ENCODE measurements around the gene GMEB2. TPM values are rescaled to one million over a fixed set of nuclear protein-coding genes. Genes with fewer than 3 reads are reported as not detected.
"Not testable (repeated sequence)": the region's sequence is repeated elsewhere in the genome, so short reads cannot be mapped to it uniquely, and the experiment has no call there.

Gene GMEB2
- total RNA-seq, 2 donors from 2014 or later: 11.5 to 12.3 TPM

DNA sequence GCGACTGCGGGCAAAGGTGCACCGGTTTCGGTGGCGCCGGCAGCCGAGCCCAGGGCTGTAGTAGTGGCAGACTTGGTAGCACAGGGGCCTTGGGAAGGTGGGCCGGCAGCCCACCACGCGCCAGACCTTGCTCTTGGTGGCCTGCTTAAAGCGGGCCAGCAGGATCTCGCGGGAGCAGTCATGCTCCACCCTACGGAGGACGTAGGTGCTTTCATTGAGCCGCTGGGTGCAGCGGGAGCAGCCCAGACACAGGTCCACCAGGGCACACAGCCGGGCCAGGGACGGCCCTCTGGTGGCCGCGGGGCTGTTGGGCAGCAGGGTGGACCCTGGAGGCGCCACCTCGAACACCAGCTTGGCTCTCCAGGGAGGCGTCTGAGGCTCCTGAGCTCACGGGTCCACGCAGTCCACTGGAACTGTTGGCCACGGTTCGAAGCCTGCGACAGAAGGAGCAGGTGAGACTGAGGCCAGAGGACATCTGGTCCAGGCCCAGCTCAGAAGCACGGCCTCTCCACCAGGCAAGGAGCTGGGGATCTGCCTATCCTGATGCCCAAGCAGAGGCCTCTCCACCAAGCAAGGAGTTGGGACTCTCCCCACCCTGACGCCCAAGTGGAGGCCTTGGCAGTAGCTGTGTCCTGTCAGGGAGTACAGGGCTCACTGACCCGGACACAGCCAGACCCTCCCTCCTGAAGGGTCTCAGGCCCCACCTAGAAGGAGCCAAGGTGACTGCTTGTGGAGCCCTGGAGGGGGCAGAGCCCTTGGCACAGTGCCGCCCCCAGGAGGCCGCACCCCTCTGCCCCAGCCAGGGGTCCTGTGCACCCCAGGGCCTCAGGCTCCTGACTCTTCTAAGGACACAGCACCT lies 53.9 kb downstream of the GMEB2 start:
- Mint-ChIP-seq H3K27ac (no peak overlapping the region), H3K36me3 (ENCODE audit: low read depth) (no peaks in the 10 kb centered on the region), H3K4me3 (peak overlapping the region; percentile 65), H3K27me3 (ENCODE audit: insufficient read depth) (no peaks in the 10 kb centered on the region), H3K4me1 (no peaks in the 10 kb centered on the region), H3K9me3 (no peaks in the 10 kb centered on the region)
- 91 to 94% methylated on average over 19 to 34 of the region's 34 CpGs for WGBS, 2 experiments (ENCODE audit: insufficient coverage in 1 of 2, insufficient read length in 1 of 2)
- no peaks in the 10 kb centered on the region for H3K27me3 ChIP-seq (ENCODE audit: control insufficient read depth, insufficient read depth, low read length, poor library complexity, severe bottlenecking)
- TF ChIP-seq, protein P1, sequence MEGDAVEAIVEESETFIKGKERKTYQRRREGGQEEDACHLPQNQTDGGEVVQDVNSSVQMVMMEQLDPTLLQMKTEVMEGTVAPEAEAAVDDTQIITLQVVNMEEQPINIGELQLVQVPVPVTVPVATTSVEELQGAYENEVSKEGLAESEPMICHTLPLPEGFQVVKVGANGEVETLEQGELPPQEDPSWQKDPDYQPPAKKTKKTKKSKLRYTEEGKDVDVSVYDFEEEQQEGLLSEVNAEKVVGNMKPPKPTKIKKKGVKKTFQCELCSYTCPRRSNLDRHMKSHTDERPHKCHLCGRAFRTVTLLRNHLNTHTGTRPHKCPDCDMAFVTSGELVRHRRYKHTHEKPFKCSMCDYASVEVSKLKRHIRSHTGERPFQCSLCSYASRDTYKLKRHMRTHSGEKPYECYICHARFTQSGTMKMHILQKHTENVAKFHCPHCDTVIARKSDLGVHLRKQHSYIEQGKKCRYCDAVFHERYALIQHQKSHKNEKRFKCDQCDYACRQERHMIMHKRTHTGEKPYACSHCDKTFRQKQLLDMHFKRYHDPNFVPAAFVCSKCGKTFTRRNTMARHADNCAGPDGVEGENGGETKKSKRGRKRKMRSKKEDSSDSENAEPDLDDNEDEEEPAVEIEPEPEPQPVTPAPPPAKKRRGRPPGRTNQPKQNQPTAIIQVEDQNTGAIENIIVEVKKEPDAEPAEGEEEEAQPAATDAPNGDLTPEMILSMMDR (conservative IDR thresholded peaks at IDR 0.05): peak; percentile 66
- peak overlapping the region; percentile 84 for H3K4me3 ChIP-seq (ENCODE audit: low read length)
- H3K9me3 ChIP-seq (ENCODE audit: control insufficient read depth, low read length): no peaks in the 10 kb centered on the region
- H3K27ac ChIP-seq (ENCODE audit: low read depth, low read length): no peak overlapping the region
- peak; percentile 75 for DNase-seq
- peak overlapping the region; percentile 64 for H3K9ac ChIP-seq (ENCODE audit: extremely low read depth, low read length, poor library complexity, severe bottlenecking)
- H3K4me1 ChIP-seq (ENCODE audit: control insufficient read depth, insufficient read depth, low read length): no peaks in the 10 kb centered on the region
- no peaks in the 10 kb centered on the region for H3K36me3 ChIP-seq (ENCODE audit: control insufficient read depth, insufficient read depth, low read length)

DNA sequence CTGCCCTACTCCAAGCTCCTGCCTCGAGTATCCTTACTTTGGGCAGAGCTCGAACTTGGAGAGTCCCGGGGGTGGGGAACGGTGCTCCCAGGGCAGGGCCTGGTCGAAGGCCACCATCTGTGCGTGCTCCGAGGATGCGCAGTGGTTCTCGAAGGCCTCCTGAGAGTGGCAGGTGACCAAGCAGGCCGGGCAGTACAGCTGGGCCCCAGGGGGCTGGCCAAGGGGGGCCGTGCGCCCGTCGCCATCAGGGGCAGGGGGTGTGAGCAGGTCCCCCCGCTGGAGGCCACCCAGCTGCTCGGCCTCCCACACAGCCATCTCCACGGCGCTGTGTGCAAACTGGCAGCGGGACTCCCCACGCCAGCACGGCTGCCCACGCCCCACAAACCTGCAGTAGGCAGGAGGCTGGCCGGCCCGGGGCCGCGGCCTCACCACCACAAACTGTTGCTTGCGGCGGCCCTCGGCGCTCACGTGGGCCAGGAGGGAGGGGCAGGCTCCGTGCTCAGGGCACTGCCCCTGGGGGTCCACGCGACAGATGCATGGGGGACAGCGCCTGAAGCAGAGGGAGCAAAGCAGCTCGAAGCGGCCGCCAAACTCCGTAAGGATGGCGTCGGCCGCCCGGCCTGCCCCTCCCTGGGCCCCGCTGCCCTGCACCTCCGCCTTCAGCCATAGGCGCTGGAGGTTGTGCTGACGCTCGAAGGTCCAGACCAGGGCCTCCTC lies 54.7 kb downstream of the GMEB2 start:
- H3K4me1 Mint-ChIP-seq: no peaks in the 10 kb centered on the region
- no peak overlapping the region for H3K9ac ChIP-seq (ENCODE audit: extremely low read depth, low read length, poor library complexity, severe bottlenecking)

DNA sequence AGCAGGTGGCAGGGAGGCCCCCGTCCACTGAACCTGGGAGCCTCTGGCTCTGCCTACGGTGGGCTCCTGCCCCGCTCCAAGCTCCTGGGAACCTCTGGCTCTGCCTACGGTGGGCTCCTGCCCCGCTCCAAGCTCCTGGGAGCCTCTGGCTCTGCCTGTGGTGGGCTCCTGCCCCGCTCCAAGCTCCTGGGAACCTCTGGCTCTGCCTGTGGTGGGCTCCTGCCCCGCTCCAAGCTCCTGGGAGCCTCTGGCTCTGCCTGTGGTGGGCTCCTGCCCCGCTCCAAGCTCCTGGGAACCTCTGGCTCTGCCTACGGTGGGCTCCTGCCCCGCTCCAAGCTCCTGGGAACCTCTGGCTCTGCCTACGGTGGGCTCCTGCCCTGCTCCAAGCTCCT lies 55.8 kb downstream of the GMEB2 start:
- 90% methylated on average over 3 of the region's 11 CpGs; no CpG with 5 or more reads in 1 of the 2 experiments for WGBS, 2 experiments (ENCODE audit: insufficient coverage in 1 of 2, insufficient read length in 1 of 2)
- DNase-seq; H3K36me3 Mint-ChIP-seq (ENCODE audit: low read depth); H3K27ac ChIP-seq (ENCODE audit: low read depth, low read length); H3K27ac Mint-ChIP-seq; H3K9ac ChIP-seq (ENCODE audit: extremely low read depth, low read length, poor library complexity, severe bottlenecking); H3K4me3 ChIP-seq (ENCODE audit: low read length); H3K27me3 Mint-ChIP-seq (ENCODE audit: insufficient read depth); H3K36me3 ChIP-seq (ENCODE audit: control insufficient read depth, insufficient read depth, low read length); H3K4me3 Mint-ChIP-seq; H3K27me3 ChIP-seq (ENCODE audit: control insufficient read depth, insufficient read depth, low read length, poor library complexity, severe bottlenecking); H3K9me3 Mint-ChIP-seq; H3K4me1 ChIP-seq (ENCODE audit: control insufficient read depth, insufficient read depth, low read length); H3K9me3 ChIP-seq (ENCODE audit: control insufficient read depth, low read length); H3K4me1 Mint-ChIP-seq: not testable (repeated sequence)

More for the DNA sequence above, 54.7 kb downstream of the GMEB2 start:
- no peaks in the 10 kb centered on the region for H3K9me3 Mint-ChIP-seq
- Histone ChIP-seq H3K4me1 (ENCODE audit: control insufficient read depth, insufficient read depth, low read length) (no peaks in the 10 kb centered on the region), H3K9me3 (ENCODE audit: control insufficient read depth, low read length) (no peaks in the 10 kb centered on the region), H3K4me3 (ENCODE audit: low read length) (no peak overlapping the region), H3K36me3 (ENCODE audit: control insufficient read depth, insufficient read depth, low read length) (no peaks in the 10 kb centered on the region), H3K27ac (ENCODE audit: low read depth, low read length) (no peak overlapping the region), H3K27me3 (ENCODE audit: control insufficient read depth, insufficient read depth, low read length, poor library complexity, severe bottlenecking) (no peaks in the 10 kb centered on the region)
- no peak overlapping the region for H3K27ac Mint-ChIP-seq
- H3K36me3 Mint-ChIP-seq (ENCODE audit: low read depth): no peaks in the 10 kb centered on the region
- DNase-seq: no peak
- no peaks in the 10 kb centered on the region for H3K27me3 Mint-ChIP-seq (ENCODE audit: insufficient read depth)
- WGBS, 2 experiments (ENCODE audit: insufficient coverage in 1 of 2, insufficient read length in 1 of 2): 92% methylated on average over 21 to 48 of the region's 48 CpGs
- no peak overlapping the region for H3K4me3 Mint-ChIP-seq
- TF ChIP-seq, protein P1 (conservative IDR thresholded peaks at IDR 0.05): no peak
